Measurements from ENCODE around the gene SUPT5H.

GRCh38 chr19:39489756-39490155 lies 44.4 kb downstream of the SUPT5H start:
- no peak for TF ChIP-seq POLR2A (IDR thresholded peaks at IDR 0.05)
- no peak for TF ChIP-seq CTCF (IDR thresholded peaks at IDR 0.05)
- TF ChIP-seq EP300 (IDR thresholded peaks at IDR 0.05) = no peak

Data from ovary (tissue), 3 donors.